H1 (cell line): ENCODE data around the gene PMPCB. TPM values are rescaled to one million over a fixed set of nuclear protein-coding genes. Genes with fewer than 3 reads are reported as not detected.

ENCODE experiments used
- CTCF ChIA-PET: fragments of 300-600 bp; sonication (Branson Sonifier 250); formaldehyde crosslinking; loops from one replicate; lab custom pipeline; 2021; ENCODE audit not compliant: partially characterized antibody; lab: Charles Lee
- POLR2A ChIA-PET: fragments of 300-600 bp; sonication (Branson Sonifier 250); formaldehyde crosslinking; loops from one replicate; lab custom pipeline; 2021; ENCODE audit warnings: inconsistent platforms; ENCODE audit not compliant: partially characterized antibody; lab: Charles Lee
- DNase-seq, 2 experiments: peaks; one replicate each; pipeline versions ENCODE4 v3.0.0 to v3.0.0-alpha.2; 2010 to 2022; ENCODE audit warnings: low spot score in 2 of 2, low read depth in 1 of 2, mixed read lengths in 1 of 2
- FAIRE-seq: peaks from 2 replicates; lab custom pipeline; 2011; peaks lifted over from hg19 to GRCh38; lab: Jason Lieb, UNC
- H2AFZ ChIP-seq: 2 replicates; pipeline ENCODE4 v1.8.1; 2012; ENCODE audit warnings: low read length, inconsistent platforms
- H2AK5ac ChIP-seq: 2 replicates; pipeline ENCODE4 v1.6.1; 2013; ENCODE audit warnings: low read depth, low read length
- H2BK120ac ChIP-seq: replicated peaks from 2 replicates; pipeline ENCODE3; 2013; ENCODE audit warnings: low read depth, low read length, inconsistent platforms
- H2BK12ac ChIP-seq: 2 replicates; pipeline ENCODE4 v1.6.1; 2013; ENCODE audit warnings: low read depth, low read length
- H2BK15ac ChIP-seq: 2 replicates; pipeline ENCODE4 v1.6.1; 2013; ENCODE audit warnings: low read length
- H2BK20ac ChIP-seq: 2 replicates; pipeline ENCODE4 v1.6.1; 2013; ENCODE audit warnings: low read length
- H2BK5ac ChIP-seq: 2 replicates; pipeline ENCODE4 v1.6.1; 2013; ENCODE audit warnings: low read depth, low read length
- H3K14ac ChIP-seq: 2 replicates; pipeline ENCODE4 v1.6.1; 2013; ENCODE audit warnings: inconsistent platforms; ENCODE audit not compliant: insufficient read length
- H3K18ac ChIP-seq: 2 replicates; pipeline ENCODE4 v1.6.1; 2013; ENCODE audit warnings: low read length; ENCODE audit errors: extremely low read depth
- H3K23ac ChIP-seq: 2 replicates; pipeline ENCODE4 v1.6.1; 2013; ENCODE audit warnings: inconsistent platforms; ENCODE audit not compliant: insufficient read length
- H3K23me2 ChIP-seq: 2 replicates; pipeline ENCODE4 v1.6.1; 2013; ENCODE audit warnings: low read depth, low read length
- H3K27ac ChIP-seq: 2 replicates; pipeline ENCODE4 v1.6.1; 2011; ENCODE audit warnings: low read depth, low read length, inconsistent platforms
- H3K27me3 ChIP-seq, 4 experiments: replicated peaks in 1 of 4; 1 replicate in 1 of 4; 2 replicates in 3 of 4; pipeline versions ENCODE4 v1.6.1 to v1.8.1; 2011 to 2013; ENCODE audit warnings: low read length in 3 of 4, mild to moderate bottlenecking in 3 of 4, inconsistent platforms in 2 of 4, mixed read lengths in 2 of 4, moderate library complexity in 1 of 4; ENCODE audit not compliant: control insufficient read depth in 3 of 4, insufficient read depth in 3 of 4; ENCODE audit errors: extremely low read depth in 1 of 4
- H3K36me3 ChIP-seq, 4 experiments: 2 replicates each; pipeline versions ENCODE4 v1.6.1 to v1.8.1; 2011 to 2013; ENCODE audit warnings: mild to moderate bottlenecking in 4 of 4, low read length in 3 of 4, moderate library complexity in 2 of 4, control low read depth in 1 of 4, inconsistent platforms in 1 of 4; ENCODE audit not compliant: insufficient read depth in 4 of 4, control insufficient read depth in 2 of 4
- H3K4ac ChIP-seq: replicated peaks from 2 replicates; pipeline ENCODE3; 2013; ENCODE audit warnings: low read length, low read depth, mixed read lengths, inconsistent platforms; ENCODE audit not compliant: insufficient read length
- H3K4me1 ChIP-seq, 4 experiments: replicated peaks in 1 of 4; 1 replicate in 1 of 4; 2 replicates in 3 of 4; pipeline versions ENCODE4 v1.6.1 to v1.8.1; 2011 to 2013; ENCODE audit warnings: low read length in 3 of 4, inconsistent platforms in 2 of 4, mixed read lengths in 1 of 4; ENCODE audit not compliant: insufficient read depth in 4 of 4, control insufficient read depth in 3 of 4
- H3K4me2 ChIP-seq, 2 experiments: 2 replicates each; pipeline versions ENCODE4 v1.6.1 to v1.8.1; 2011 to 2013; ENCODE audit warnings: low read depth in 2 of 2, low read length in 2 of 2, control low read depth in 1 of 2, inconsistent platforms in 1 of 2, mild to moderate bottlenecking in 1 of 2; ENCODE audit not compliant: insufficient read depth in 1 of 2
- H3K4me3 ChIP-seq, 4 experiments: fragments of 200-600, 300-600 bp in 1 of 4; sonication (generic), shearing (Covaris generic), sonication (Bioruptor Twin) in 1 of 4; 2 replicates each; pipeline versions ENCODE4 v1.5.1 to v1.8.1; 2011 to 2016; ENCODE audit warnings: low read length in 4 of 4, low read depth in 3 of 4, control low read depth in 2 of 4, inconsistent platforms in 2 of 4, mild to moderate bottlenecking in 2 of 4, mixed read lengths in 1 of 4, moderate library complexity in 1 of 4; ENCODE audit not compliant: insufficient read depth in 2 of 4; ENCODE audit errors: extremely low read depth in 1 of 4
- H3K56ac ChIP-seq: replicated peaks from 2 replicates; pipeline ENCODE3; 2013; ENCODE audit warnings: low read depth, mild to moderate bottlenecking, mixed read lengths, low read length, inconsistent platforms; ENCODE audit not compliant: insufficient read length
- H3K79me1 ChIP-seq: 2 replicates; pipeline ENCODE4 v1.6.1; 2013; ENCODE audit warnings: low read depth, low read length, control low read depth
- H3K79me2 ChIP-seq, 2 experiments: 2 replicates each; pipeline versions ENCODE4 v1.6.1 to v1.8.1; 2012 to 2013; ENCODE audit warnings: low read length in 2 of 2, mild to moderate bottlenecking in 2 of 2, inconsistent platforms in 1 of 2; ENCODE audit not compliant: insufficient read depth in 2 of 2, control insufficient read depth in 1 of 2
- H3K9ac ChIP-seq, 4 experiments: replicated peaks in 1 of 4; 1 replicate in 1 of 4; 2 replicates in 3 of 4; pipeline versions ENCODE4 v1.6.1 to v1.8.1; 2011 to 2013; ENCODE audit warnings: low read depth in 3 of 4, low read length in 3 of 4, control low read depth in 2 of 4, mild to moderate bottlenecking in 2 of 4, moderate library complexity in 2 of 4, inconsistent platforms in 1 of 4; ENCODE audit errors: extremely low read depth in 1 of 4
- H3K9me3 ChIP-seq, 2 experiments: 2 replicates each; pipeline versions ENCODE4 v1.6.1 to v1.8.1; 2012 to 2013; ENCODE audit warnings: mild to moderate bottlenecking in 2 of 2, moderate library complexity in 2 of 2, control low read depth in 1 of 2, inconsistent platforms in 1 of 2, low read depth in 1 of 2, low read length in 1 of 2, mixed read lengths in 1 of 2; ENCODE audit not compliant: insufficient read depth in 2 of 2
- H4K20me1 ChIP-seq, 2 experiments: replicated peaks in 1 of 2; 2 replicates each; pipeline versions ENCODE3 to v1.8.1; 2011 to 2013; ENCODE audit warnings: inconsistent platforms in 2 of 2, low read length in 2 of 2, mild to moderate bottlenecking in 1 of 2; ENCODE audit not compliant: insufficient read depth in 2 of 2, control insufficient read depth in 1 of 2
- H4K5ac ChIP-seq: 2 replicates; pipeline ENCODE4 v1.6.1; 2013; ENCODE audit warnings: low read length, low read depth, mixed read lengths, inconsistent platforms; ENCODE audit not compliant: insufficient read length
- H4K8ac ChIP-seq: 2 replicates; pipeline ENCODE4 v1.8.0; 2013; ENCODE audit warnings: mild to moderate bottlenecking, moderate library complexity, low read length, inconsistent platforms; ENCODE audit not compliant: insufficient read depth; ENCODE audit errors: extremely low read depth
- H4K91ac ChIP-seq: replicated peaks from 2 replicates; pipeline ENCODE3; 2013; ENCODE audit warnings: low read length, mixed read lengths, inconsistent platforms; ENCODE audit not compliant: insufficient read length
- BACH1 ChIP-seq: IDR thresholded peaks from 2 replicates; pipeline ENCODE4 v1.6.1; 2012; ENCODE audit warnings: low read length, improper control_type of control experiment
- polyA plus RNA-seq, 7 experiments: library from polyadenylated mRNA; depleted of rRNA in 3 of 7; stranded (reverse) in 5 of 7; unstranded in 2 of 7; fragments of >200 nt in 5 of 7; fragments of 200-250 nt in 2 of 7; gene quantifications; 1 replicate in 5 of 7; 2 replicates in 1 of 7; 4 replicates in 1 of 7; pipeline versions ENCODE4 v1.2.1 to v1.2.3, GENCODE V29; 2011 to 2013; ENCODE audit warnings: missing spikeins in 2 of 7, mixed read lengths in 2 of 7
- total RNA-seq: library from RNA; stranded (reverse); fragmentation: NEBNext Ultra II Directional; extraction: Animal tissue kit (Norgen Biotek cat#: 25700); gene quantifications from 2 replicates; pipeline ENCODE4 v1.2.1, GENCODE V29; 2021

Gene PMPCB
- total and polyA plus RNA-seq, 2 of the 8 experiments (the other 6 are each of a cell fraction or from before 2014, with no cell fraction given), result 60.6 to 83.5 TPM

GRCh38 chr7:103317009-103317408 is 19.8 kb downstream of the PMPCB start:
- Histone ChIP-seq H3K79me2 (no peaks in the 10 kb centered on the region), H2BK120ac (no peak overlapping the region), H3K4me2 (no peak overlapping the region), H4K8ac (no peak overlapping the region), H3K56ac (no peak overlapping the region), H2BK20ac (no peak overlapping the region), H2BK5ac (no peak overlapping the region), H2BK15ac (no peak overlapping the region), H4K91ac (no peak overlapping the region), H3K79me1 (no peaks in the 10 kb centered on the region), H3K23ac (no peak overlapping the region), H3K18ac (no peak overlapping the region), H3K27ac (no peak overlapping the region), H2AFZ (no peak overlapping the region), H3K14ac (no peak overlapping the region), H3K9me3 (no peaks in the 10 kb centered on the region), H3K4me1 (no peaks in the 10 kb centered on the region), H4K20me1 (peaks cover 2 to 4% of the 10 kb centered on the region in 2 experiments), H2BK12ac (no peak overlapping the region), H3K4ac (no peak overlapping the region), H3K9ac (no peak overlapping the region), H3K4me3 (no peak overlapping the region), H3K23me2 (no peaks in the 10 kb centered on the region), H4K5ac (no peak overlapping the region), H3K27me3 (no peaks in the 10 kb centered on the region), H2AK5ac (no peak overlapping the region), H3K36me3 (peaks cover 24 to 91% (median 74%) of the 10 kb centered on the region in 4 experiments)
- DNase-seq (no peak), FAIRE-seq (no peak)
- TF ChIP-seq BACH1, result no peak
- POLR2A ChIA-PET, result interaction anchor here (1.0 to 2.2 kb wide), 4 partner anchors 9 to 22 kb away, joined by 3 to 5 read pairs (median 5); no protein-coding TSS in a partner anchor
- CTCF ChIA-PET, result interaction anchor here (0.9 to 1.2 kb wide), 2 partner anchors 9 to 10 kb away, joined by 3 to 4 read pairs; no protein-coding TSS in a partner anchor
